ENCODE results near the gene PADI1. TPM values are rescaled to one million over a fixed set of nuclear protein-coding genes. Genes with fewer than 3 reads are reported as not detected.

PADI1 gene
- total RNA-seq, 6 experiments from 2014 or later, result 0.44 to 1.4 (median 0.92) TPM; not detected in 2

- Histone ChIP-seq H3K9me3 (no peaks in the 10 kb centered on the region), H3K4me1 (no peaks in the 10 kb centered on the region), H3K36me3 (no peaks in the 10 kb centered on the region), H3K4me3 (no peak overlapping the region), H3K27ac (no peak overlapping the region), H3K27me3 (no peaks in the 10 kb centered on the region)
- WGBS (ENCODE audit: insufficient coverage, low coverage, low lambda C conversion rate, missing lambda C conversion rate), result 63% methylated on average over 7 of the region's 13 CpGs
- DNase-seq, result no peak
- ATAC-seq, result peak in 1 of 4 donors; percentile 18
- intact Hi-C loops (cut with DNase I), result no loop called here
- TF ChIP-seq CTCF (IDR thresholded peaks at IDR 0.05) (no peak), POLR2A (IDR thresholded peaks at IDR 0.05) (no peak)
Observed at GRCh38 chr1:17184822-17185484, 20.0 kb upstream of the PADI1 start.

DNA sequence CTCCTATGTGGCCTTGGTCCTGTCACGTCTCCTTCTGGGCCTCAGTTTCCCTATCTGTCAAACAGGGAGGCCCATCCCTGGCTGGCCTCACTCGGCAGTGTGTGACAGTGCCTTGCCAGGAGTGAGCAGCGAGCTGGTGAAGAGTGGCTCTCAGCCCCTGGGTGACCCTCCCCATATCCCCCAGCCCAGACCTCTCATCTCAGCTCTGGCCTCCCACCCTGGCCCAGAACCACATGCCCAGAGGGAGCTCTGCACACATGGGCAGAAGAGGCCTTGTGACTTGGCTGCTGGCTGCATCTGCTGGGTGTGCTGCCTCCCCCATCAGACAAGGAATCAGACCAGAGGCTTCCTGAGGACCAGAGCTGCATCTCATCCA, 19.5 kb upstream of the PADI1 start:
- intact Hi-C loops (cut with DNase I), result no loop called here
- Histone ChIP-seq H3K4me1 (no peaks in the 10 kb centered on the region), H3K4me3 (no peak overlapping the region), H3K36me3 (no peaks in the 10 kb centered on the region), H3K9me3 (no peaks in the 10 kb centered on the region), H3K27ac (no peak overlapping the region), H3K27me3 (no peaks in the 10 kb centered on the region)
- DNase-seq (no peak), ATAC-seq (peak in 1 of 4 donors; percentile 24)
- TF ChIP-seq POLR2A (IDR thresholded peaks at IDR 0.05), result no peak
- WGBS (ENCODE audit: insufficient coverage, low coverage, low lambda C conversion rate, missing lambda C conversion rate), result 60% methylated on average over 1 of the region's 3 CpGs

DNA sequence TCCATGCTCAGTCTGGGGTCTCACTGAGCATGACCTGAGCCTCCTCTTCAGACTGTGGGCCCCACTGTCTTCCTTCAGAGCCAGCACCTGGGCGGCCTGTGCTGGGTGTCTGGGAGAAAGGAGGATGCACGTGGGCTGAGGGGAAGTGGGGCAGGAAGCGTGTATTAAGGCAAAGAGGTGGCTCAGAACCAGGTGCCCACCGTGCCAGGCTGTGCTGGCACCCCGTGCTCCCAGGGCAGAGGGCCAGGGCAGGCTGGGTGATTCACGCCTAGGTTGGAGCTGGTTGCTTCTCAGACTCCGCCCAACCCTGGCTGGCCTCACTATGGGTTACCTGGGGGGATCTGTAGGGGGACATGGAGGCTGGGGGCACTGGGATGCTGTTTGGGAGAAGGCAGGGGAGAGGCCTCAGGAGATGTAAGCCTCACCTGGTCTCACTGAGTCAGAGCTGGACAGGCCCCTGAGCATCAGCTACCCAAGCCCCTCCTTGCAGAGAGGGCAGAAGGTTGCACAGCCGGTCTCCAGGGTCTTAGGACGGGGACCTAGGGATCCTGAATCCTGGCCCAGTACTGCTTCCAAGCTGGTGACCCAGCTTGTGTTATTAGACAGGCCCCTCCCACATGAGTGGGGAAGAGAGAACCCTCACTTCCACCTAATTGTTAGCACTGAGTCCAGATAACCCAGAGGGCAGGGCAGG, 18.6 kb upstream of the PADI1 start:
- H3K9me3 ChIP-seq, result no peaks in the 10 kb centered on the region
- intact Hi-C loops (cut with DNase I), result no loop called here
- DNase-seq (peak in 1 of 3 donors; percentile 42), ATAC-seq (peak in 1 of 4 donors; percentile 21)
- H3K36me3 ChIP-seq, result no peaks in the 10 kb centered on the region
- H3K27ac ChIP-seq, result no peak overlapping the region
- H3K27me3 ChIP-seq, result no peaks in the 10 kb centered on the region
- H3K4me3 ChIP-seq, result no peak overlapping the region
- no peak for TF ChIP-seq CTCF (IDR thresholded peaks at IDR 0.05)
- TF ChIP-seq POLR2A (IDR thresholded peaks at IDR 0.05), result no peak
- WGBS (ENCODE audit: insufficient coverage, low coverage, low lambda C conversion rate, missing lambda C conversion rate), result 37% methylated on average over 2 of the region's 9 CpGs
- H3K4me1 ChIP-seq, result no peaks in the 10 kb centered on the region

- no peaks in the 10 kb centered on the region for H3K9me3 ChIP-seq
- WGBS (ENCODE audit: insufficient coverage, low coverage, low lambda C conversion rate, missing lambda C conversion rate), result 56% methylated on average over 6 of the region's 6 CpGs
- no peak for ATAC-seq
- H3K4me3 ChIP-seq, result no peak overlapping the region
- TF ChIP-seq CTCF (IDR thresholded peaks at IDR 0.05) (no peak), POLR2A (IDR thresholded peaks at IDR 0.05) (no peak)
- H3K27me3 ChIP-seq, result no peaks in the 10 kb centered on the region
- peak in 1 of 3 donors; percentile 25 for DNase-seq
- no peaks in the 10 kb centered on the region for H3K36me3 ChIP-seq
- no peaks in the 10 kb centered on the region for H3K4me1 ChIP-seq
- intact Hi-C loops (cut with DNase I), result no loop called here
- H3K27ac ChIP-seq, result no peak overlapping the region
Observed at GRCh38 chr1:17187051-17187450, 17.9 kb upstream of the PADI1 start.

- Histone ChIP-seq H3K4me3 (no peak overlapping the region), H3K9me3 (no peaks in the 10 kb centered on the region), H3K27me3 (no peaks in the 10 kb centered on the region), H3K36me3 (no peaks in the 10 kb centered on the region), H3K27ac (no peak overlapping the region), H3K4me1 (no peaks in the 10 kb centered on the region)
- DNase-seq, result no peak
- WGBS (ENCODE audit: insufficient coverage, low coverage, low lambda C conversion rate, missing lambda C conversion rate), result 72% methylated on average over 2 of the region's 2 CpGs
- intact Hi-C loops (cut with DNase I), result no loop called here
- no peak for ATAC-seq
- TF ChIP-seq CTCF (IDR thresholded peaks at IDR 0.05) (no peak), POLR2A (IDR thresholded peaks at IDR 0.05) (no peak)
Observed at GRCh38 chr1:17188217-17188616, 16.7 kb upstream of the PADI1 start.
